DND-41 (cell line): ENCODE data around the gene SVIL.
A peak's percentile ranks its signal among the peaks of the same experiment; 100 is the strongest.

ENCODE experiments used
- ATAC-seq: fragments of 200-7000 bp; cut with Tn5 transposase; 3 replicates; pipeline ENCODE4 v1.9.1; 2021; ENCODE audit warnings: low read depth; ENCODE audit not compliant: insufficient read depth
- DNase-seq: peaks from one replicate; pipeline ENCODE4 v3.0.0-alpha.2; 2020
- H2AFZ ChIP-seq: 2 replicates; pipeline ENCODE4 v1.6.0; 2012; ENCODE audit warnings: low read depth, low read length
- H3K27ac ChIP-seq: 2 replicates; pipeline ENCODE4 v1.5.1; 2012; ENCODE audit warnings: low read length, inconsistent platforms
- H3K27me3 ChIP-seq: fragments of 200-600 bp; sonication (generic); 2 replicates; pipeline ENCODE4 v1.6.0; 2012; ENCODE audit warnings: low read length, mild to moderate bottlenecking, inconsistent platforms; ENCODE audit not compliant: insufficient read depth, poor library complexity
- H3K36me3 ChIP-seq: 2 replicates; pipeline ENCODE4 v1.5.1; 2012; ENCODE audit warnings: low read length, inconsistent platforms; ENCODE audit not compliant: insufficient read depth
- H3K4me1 ChIP-seq: 2 replicates; pipeline ENCODE4 v1.5.1; 2012; ENCODE audit warnings: mild to moderate bottlenecking, low read length; ENCODE audit not compliant: insufficient read depth
- H3K4me2 ChIP-seq: 2 replicates; pipeline ENCODE4 v1.6.0; 2012; ENCODE audit warnings: mild to moderate bottlenecking, moderate library complexity, low read length, inconsistent platforms; ENCODE audit not compliant: insufficient read depth
- H3K4me3 ChIP-seq, 2 experiments: fragments of 200-600 bp in 1 of 2; shearing (Covaris generic) in 1 of 2; 2 replicates each; pipeline ENCODE4 v1.5.1; 2012 to 2016; ENCODE audit warnings: inconsistent platforms in 2 of 2, low read length in 2 of 2, mild to moderate bottlenecking in 2 of 2, low read depth in 1 of 2, moderate library complexity in 1 of 2
- H3K79me2 ChIP-seq: 2 replicates; pipeline ENCODE4 v1.6.0; 2012; ENCODE audit warnings: low read length, inconsistent platforms; ENCODE audit not compliant: insufficient read depth
- H3K9ac ChIP-seq: 2 replicates; pipeline ENCODE4 v1.6.0; 2012; ENCODE audit warnings: low read depth, mild to moderate bottlenecking, inconsistent platforms, low read length, moderate library complexity
- H3K9me3 ChIP-seq: 2 replicates; pipeline ENCODE4 v1.5.1; 2012; ENCODE audit warnings: low read length, moderate library complexity, mild to moderate bottlenecking, inconsistent platforms; ENCODE audit not compliant: insufficient read depth, severe bottlenecking
- H4K20me1 ChIP-seq: 2 replicates; pipeline ENCODE4 v1.6.0; 2012; ENCODE audit warnings: low read length; ENCODE audit not compliant: insufficient read depth
- EZH2 ChIP-seq: IDR thresholded peaks from 3 replicates; pipeline ENCODE4 v1.6.1; 2012; ENCODE audit warnings: borderline replicate concordance, low read depth, mild to moderate bottlenecking, moderate library complexity, low read length, inconsistent platforms; ENCODE audit not compliant: severe bottlenecking
- TF ChIP-seq, protein P1 (sequence below): IDR thresholded peaks from 2 replicates; pipeline ENCODE4 v1.5.1; 2012; ENCODE audit warnings: borderline replicate concordance, low read length, moderate library complexity, mild to moderate bottlenecking; ENCODE audit not compliant: poor library complexity, severe bottlenecking; ENCODE audit errors: extremely low read depth

The SVIL gene

DNA sequence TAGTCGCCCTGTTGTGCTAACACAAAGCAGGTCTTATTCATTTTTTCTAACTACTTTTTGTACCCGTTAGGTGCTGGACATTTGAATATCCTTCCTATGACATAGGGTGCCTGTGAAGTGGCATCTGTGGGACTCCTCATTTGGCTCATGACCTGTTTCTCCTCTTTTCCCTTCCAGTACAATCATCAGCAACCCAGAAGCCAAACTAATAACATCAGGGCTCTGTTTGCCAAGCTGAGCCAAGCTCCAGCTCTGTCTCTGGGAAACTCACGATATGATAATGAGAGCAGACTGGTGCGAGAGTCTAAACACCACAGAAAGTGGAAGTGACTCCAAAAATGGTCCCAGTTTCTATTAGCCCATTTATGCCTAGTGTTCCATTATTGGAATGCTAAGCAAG is 92.0 kb downstream of the SVIL start:
- H3K4me3 ChIP-seq, result no peak overlapping the region
- peaks cover 7% of the 10 kb centered on the region for H3K4me1 ChIP-seq
- H3K36me3 ChIP-seq, result no peaks in the 10 kb centered on the region; the same call in 1 of the 2 replicates
- no peak overlapping the region for H3K4me2 ChIP-seq
- H3K9me3 ChIP-seq, result no peaks in the 10 kb centered on the region
- no peak overlapping the region for H3K9ac ChIP-seq
- ATAC-seq, result no peak
- no peaks in the 10 kb centered on the region for H3K27me3 ChIP-seq
- H4K20me1 ChIP-seq, result no peaks in the 10 kb centered on the region
- no peak overlapping the region for H2AFZ ChIP-seq
- H3K27ac ChIP-seq, result no peak overlapping the region
- H3K79me2 ChIP-seq, result no peaks in the 10 kb centered on the region; the same call in 1 of the 2 replicates
- TF ChIP-seq, protein P1, sequence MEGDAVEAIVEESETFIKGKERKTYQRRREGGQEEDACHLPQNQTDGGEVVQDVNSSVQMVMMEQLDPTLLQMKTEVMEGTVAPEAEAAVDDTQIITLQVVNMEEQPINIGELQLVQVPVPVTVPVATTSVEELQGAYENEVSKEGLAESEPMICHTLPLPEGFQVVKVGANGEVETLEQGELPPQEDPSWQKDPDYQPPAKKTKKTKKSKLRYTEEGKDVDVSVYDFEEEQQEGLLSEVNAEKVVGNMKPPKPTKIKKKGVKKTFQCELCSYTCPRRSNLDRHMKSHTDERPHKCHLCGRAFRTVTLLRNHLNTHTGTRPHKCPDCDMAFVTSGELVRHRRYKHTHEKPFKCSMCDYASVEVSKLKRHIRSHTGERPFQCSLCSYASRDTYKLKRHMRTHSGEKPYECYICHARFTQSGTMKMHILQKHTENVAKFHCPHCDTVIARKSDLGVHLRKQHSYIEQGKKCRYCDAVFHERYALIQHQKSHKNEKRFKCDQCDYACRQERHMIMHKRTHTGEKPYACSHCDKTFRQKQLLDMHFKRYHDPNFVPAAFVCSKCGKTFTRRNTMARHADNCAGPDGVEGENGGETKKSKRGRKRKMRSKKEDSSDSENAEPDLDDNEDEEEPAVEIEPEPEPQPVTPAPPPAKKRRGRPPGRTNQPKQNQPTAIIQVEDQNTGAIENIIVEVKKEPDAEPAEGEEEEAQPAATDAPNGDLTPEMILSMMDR, result no peak
- TF ChIP-seq EZH2, result no peak
- no peak for DNase-seq

DNA sequence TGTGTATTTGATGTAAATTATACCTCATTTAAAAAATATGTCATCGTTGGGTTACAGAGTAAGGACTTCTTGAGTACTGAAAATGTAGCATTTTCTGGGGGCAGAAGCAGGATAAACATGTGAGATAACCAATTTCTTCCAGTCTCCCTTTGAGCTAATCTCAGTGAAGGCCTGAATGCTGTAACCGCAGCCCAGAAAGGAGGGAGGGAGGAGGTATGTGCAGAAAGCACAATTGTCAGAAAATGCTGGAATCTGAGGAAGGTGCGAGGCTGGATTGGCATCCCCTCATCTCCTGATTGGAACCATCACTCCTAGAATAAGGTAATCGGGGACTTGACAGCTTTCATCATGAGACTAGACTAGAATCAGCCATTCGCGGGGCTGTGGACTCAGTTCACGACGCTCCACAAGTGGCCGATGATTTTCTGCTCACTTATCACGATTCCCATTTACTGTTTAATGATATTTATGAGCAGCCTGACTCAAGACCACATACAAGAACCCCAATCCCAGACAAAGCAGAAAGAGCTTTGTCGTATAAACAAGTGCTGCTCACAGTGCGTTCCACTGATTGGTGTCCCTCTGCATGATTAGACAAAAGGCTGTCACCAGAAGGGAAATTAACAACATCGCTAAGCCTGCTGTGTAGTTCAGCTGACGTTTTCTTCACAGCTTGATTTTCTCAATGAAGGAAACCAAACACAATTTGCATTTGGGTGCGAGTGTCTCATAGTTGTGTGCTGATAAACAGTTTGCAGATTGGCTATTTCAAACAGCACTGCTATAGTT is 93.2 kb downstream of the SVIL start:
- no peak overlapping the region for H3K9ac ChIP-seq
- no peak overlapping the region for H3K4me2 ChIP-seq
- H3K4me1 ChIP-seq, result no peaks in the 10 kb centered on the region
- TF ChIP-seq, protein P1, result no peak
- TF ChIP-seq EZH2, result no peak
- H3K27ac ChIP-seq, result no peak overlapping the region
- H3K4me3 ChIP-seq, result no peak overlapping the region
- H2AFZ ChIP-seq, result no peak overlapping the region
- no peaks in the 10 kb centered on the region for H3K9me3 ChIP-seq
- no peak for ATAC-seq
- no peaks in the 10 kb centered on the region; the same call in 1 of the 2 replicates for H3K36me3 ChIP-seq
- no peak for DNase-seq
- no peaks in the 10 kb centered on the region for H3K27me3 ChIP-seq
- no peaks in the 10 kb centered on the region; the same call in 1 of the 2 replicates for H3K79me2 ChIP-seq
- H4K20me1 ChIP-seq, result no peaks in the 10 kb centered on the region

DNA sequence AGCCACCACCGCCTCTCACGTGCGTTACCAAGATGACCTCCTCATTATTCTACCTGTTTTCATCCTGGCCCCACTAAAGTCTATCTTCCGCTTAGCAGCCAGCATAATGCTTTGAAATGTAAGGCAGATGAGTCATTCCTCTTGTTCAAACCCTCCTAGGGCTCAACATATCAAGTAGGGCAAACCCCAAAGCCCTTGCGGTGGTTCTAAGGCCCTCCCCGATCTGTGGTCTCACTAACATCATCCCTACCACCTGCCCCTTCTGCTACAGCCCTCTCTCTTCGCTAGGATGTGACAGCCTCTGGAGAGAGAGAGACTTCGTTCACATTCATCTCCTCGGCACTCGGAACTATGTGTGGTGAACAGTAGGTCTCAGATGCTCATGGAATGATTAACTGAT is 94.8 kb downstream of the SVIL start:
- no peaks in the 10 kb centered on the region for H3K9me3 ChIP-seq
- H3K79me2 ChIP-seq, result no peaks in the 10 kb centered on the region; the same call in 1 of the 2 replicates
- H2AFZ ChIP-seq, result no peak overlapping the region
- no peak overlapping the region for H3K4me3 ChIP-seq
- no peaks in the 10 kb centered on the region for H3K4me1 ChIP-seq
- TF ChIP-seq, protein P1, result no peak
- TF ChIP-seq EZH2, result no peak
- H3K36me3 ChIP-seq, result no peaks in the 10 kb centered on the region; the same call in 1 of the 2 replicates
- no peak overlapping the region for H3K9ac ChIP-seq
- no peak overlapping the region for H3K27ac ChIP-seq
- no peaks in the 10 kb centered on the region for H3K27me3 ChIP-seq
- no peak overlapping the region for H3K4me2 ChIP-seq
- no peaks in the 10 kb centered on the region for H4K20me1 ChIP-seq
- no peak for DNase-seq
- ATAC-seq, result peak; percentile 72
